Measurements from ENCODE around the gene TRIML2.

Gene TRIML2, protein sequence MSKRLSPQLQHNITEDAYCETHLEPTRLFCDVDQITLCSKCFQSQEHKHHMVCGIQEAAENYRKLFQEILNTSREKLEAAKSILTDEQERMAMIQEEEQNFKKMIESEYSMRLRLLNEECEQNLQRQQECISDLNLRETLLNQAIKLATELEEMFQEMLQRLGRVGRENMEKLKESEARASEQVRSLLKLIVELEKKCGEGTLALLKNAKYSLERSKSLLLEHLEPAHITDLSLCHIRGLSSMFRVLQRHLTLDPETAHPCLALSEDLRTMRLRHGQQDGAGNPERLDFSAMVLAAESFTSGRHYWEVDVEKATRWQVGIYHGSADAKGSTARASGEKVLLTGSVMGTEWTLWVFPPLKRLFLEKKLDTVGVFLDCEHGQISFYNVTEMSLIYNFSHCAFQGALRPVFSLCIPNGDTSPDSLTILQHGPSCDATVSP

DNA sequence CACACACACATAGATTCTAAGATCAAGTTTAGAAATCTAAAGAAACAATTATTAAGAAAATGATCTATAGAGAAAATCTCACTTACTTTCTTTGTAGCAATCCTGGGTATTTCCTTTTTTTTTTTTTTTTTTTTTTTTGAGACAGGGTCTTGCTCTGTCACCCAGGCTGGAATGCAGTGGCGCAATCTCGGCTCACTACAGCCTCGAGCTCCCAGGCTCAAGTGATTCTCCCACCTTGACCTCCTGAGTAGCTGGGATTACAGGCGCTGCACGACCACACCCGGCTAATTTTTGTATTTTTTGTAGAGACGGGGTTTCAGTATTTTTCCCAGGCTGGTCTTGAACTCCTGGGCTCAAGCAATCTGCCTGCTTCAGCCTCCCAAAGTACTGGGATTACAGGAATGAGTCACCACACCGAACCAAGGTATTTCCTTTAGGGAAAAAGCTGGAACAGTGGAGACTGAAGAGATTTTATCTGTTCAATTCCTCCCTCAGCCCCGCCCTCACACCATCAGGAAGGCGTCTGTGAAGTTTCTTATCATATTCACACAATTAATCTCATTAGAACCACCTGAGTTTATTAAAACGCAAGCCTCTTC lies at the start of gene TRIML2:
Gene TRIML2, minus strand, starts transcription at position 447 of the 599 bp plus-strand sequence. CDS start 4,235 bp downstream, outside the sequence.
- in situ Hi-C loops (cut with HindIII; ENCODE audit: low sequenced_read_pairs), result no loop called here

GRCh38 chr4:188158336-188158735 lies 48.9 kb upstream of the TRIML2 start:
- in situ Hi-C loops (cut with HindIII; ENCODE audit: low sequenced_read_pairs), result no loop called here

DNA sequence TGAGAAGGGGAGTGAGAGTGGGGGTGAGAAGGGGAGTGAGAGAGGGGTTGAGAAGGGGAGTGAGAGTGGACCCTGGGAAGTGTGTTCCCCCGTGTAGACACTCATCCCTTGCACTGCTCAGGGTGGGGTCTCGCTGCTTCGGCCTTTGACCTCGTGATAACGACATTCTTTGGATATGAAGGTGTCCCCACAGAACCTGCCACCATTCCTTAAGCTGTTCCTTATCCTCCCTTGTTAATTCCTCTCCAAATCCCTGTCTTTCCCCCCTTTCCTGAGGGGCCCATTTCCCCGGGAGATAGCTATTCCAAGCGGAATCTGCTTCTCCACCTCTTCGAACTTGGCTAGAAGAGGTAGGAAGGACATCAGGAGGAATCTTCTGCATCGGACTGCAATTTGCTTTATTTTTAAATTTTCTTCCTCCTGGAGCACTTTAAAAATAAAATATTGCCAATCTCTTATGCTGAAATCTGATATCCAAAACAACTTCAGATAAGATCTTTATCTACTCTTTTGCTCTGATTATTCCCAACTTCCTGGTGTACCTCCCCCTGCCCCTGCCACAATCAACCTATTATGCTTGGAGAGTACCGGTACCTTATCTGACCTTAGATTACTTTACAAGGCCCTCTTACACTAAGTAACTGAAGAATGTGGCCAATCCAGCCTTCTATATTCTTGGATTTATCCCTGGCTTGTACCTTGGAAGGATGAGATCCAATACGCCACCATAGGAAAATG lies 45.4 kb upstream of the TRIML2 start:
- in situ Hi-C loops (cut with HindIII; ENCODE audit: low sequenced_read_pairs), result no loop called here

DNA sequence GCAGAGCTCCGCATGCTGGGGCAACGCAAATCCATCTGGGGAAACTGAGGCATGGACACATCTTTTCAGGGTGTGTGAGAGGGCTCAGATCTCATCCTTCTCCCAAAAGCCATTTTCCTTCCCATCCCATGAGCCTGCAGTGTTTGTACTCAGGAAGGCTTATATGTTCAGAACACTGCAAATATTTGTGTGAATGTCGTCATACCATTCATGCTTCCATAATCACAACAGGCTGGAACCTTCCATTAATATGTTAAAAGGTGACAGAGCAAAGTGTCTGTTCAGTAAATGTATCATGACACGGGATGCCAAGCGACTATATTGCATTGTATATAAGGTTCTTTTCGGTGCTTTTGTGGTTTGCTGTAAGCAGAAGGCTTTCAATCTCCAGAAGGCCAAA lies 38.4 kb upstream of the TRIML2 start:
- in situ Hi-C loops (cut with HindIII; ENCODE audit: low sequenced_read_pairs), result no loop called here

DNA sequence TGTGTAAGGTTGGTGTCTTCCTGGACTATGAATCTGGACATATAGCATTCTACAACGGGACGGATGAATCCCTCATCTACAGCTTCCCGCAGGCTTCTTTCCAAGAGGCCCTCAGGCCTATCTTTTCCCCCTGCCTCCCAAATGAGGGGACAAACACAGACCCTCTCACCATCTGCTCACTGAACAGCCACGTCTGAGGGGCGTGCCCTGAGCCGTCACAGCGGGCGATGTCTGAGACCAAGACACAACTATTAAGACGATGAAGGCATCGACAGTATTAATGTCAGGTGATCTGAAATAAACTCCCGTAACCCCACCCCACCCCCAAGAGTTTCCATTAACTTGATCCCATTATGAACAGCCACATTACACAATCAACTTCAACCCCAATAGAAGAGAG lies 37.8 kb upstream of the TRIML2 start:
- in situ Hi-C loops (cut with HindIII; ENCODE audit: low sequenced_read_pairs), result no loop called here

DNA sequence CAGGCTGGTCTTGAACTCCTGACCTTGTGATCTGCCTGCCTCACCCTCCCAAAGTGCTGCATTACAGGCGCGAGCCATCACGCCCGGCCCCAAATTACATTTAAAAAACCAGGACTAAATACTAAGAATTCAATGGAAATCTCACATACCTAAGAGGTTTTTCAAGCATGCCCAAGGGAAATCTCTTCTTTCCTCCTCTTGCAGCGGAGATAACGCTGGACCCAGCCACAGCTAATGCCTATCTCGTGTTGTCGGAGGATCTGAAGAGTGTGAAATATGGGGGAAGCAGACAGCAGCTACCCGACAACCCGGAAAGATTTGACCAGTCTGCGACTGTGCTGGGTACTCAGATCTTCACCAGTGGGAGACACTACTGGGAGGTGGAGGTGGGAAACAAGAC lies 37.2 kb upstream of the TRIML2 start:
- in situ Hi-C loops (cut with HindIII; ENCODE audit: low sequenced_read_pairs), result no loop called here

DNA sequence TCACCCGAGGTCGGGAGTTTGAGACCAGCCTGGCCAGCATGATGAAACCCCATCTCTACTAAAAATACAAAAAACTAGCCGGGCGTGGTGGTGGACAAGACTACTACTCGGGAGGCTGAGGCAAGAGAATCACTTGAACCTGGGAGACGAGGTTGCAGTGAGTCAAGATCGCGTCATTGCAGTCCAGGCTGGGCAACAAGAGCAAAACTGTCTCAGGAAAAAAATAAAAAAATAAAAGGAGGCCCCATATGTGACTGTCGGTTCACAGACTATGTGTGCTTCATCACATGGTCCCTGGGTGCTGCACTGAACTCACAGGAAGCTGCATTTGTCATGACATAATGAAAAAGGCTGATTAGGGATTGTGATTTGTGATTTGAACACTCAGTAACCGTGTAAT lies 36.2 kb upstream of the TRIML2 start:
- in situ Hi-C loops (cut with HindIII; ENCODE audit: low sequenced_read_pairs), result no loop called here

DNA sequence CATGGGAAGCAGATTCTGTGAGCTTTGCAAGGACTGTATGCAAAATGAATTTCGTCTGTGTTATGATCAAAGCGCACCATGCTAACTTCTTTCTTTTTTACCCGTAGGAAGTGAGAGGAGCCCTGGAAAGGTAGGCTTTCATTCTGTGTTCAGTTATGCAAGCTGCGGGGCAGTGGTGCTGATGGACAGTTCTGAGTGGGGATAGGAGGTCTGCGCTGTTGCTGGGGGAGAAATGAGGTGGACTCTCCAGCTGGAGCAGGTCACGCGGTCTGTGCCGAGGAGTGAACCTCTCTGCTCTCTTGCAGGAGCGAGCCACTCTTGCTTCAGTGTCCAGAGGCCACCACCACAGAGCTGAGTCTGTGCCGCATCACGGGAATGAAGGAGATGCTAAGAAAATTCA lies 34.3 kb upstream of the TRIML2 start:
- in situ Hi-C loops (cut with HindIII; ENCODE audit: low sequenced_read_pairs), result no loop called here

DNA sequence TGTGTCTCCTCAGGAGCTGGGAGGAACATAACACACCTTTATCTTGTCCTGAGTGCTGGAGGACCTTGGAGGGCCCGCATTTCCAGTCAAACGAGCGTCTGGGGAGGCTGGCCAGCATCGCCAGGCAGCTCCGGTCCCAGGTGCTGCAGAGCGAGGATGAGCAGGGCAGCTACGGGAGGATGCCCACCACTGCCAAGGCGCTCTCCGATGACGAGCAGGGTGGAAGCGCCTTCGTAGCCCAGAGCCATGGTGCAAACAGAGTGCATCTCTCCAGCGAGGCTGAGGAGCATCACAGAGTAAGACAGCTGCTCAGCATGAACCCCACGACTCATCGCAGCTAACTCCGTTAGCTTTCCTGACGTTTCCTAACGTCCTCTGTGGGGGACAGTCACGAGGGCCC lies 30.3 kb upstream of the TRIML2 start:
- in situ Hi-C loops (cut with HindIII; ENCODE audit: low sequenced_read_pairs), result no loop called here

GRCh38 chr4:188139141-188139540 lies 29.7 kb upstream of the TRIML2 start, which contains the start of gene TRIML1:
Gene TRIML1, plus strand, starts transcription at chr4:188139441. Its CDS starts 118 bp downstream, at chr4:188139559.
- in situ Hi-C loops (cut with HindIII; ENCODE audit: low sequenced_read_pairs), result no loop called here

GRCh38 chr4:188138227-188138626 lies 28.8 kb upstream of the TRIML2 start:
- in situ Hi-C loops (cut with HindIII; ENCODE audit: low sequenced_read_pairs), result no loop called here

DNA sequence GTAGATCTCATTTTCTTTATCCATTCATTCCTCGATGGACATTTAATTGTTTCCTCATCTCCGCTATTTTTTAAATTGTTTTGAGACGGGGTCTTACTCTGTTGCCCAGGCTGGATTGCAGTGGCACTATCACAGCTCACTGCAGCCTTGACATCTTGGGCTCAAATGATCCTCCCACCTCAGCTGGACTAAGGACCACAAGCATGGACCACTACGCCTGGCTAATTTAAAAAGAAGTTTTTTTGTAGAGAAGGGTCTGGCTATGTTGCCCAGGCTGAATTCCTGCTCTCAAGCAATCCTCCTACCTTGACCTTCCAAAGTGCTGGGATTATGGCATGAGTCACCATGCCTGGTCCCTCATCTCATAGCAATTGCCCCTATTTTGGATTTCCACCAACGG lies 22.8 kb upstream of the TRIML2 start:
- in situ Hi-C loops (cut with HindIII; ENCODE audit: low sequenced_read_pairs), result no loop called here

DNA sequence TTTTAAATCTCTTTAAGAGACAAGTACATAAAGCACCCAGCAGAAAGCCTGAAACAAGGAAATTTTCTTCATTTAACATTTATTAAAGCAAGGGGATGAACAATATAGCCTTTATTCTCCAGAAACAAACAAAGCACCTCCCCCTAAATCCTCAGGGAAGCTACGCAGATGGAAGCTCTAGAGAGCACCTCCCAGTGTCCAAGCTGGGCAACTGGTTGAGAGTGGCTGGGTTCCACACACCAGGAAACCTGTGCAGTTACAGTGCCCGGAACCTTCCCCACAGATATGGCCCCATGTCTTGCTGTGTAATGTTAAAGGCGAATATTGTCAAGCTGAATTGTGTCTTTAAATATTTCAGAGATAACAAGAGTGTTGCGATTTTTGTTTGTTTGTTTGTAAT lies 21.0 kb upstream of the TRIML2 start:
- in situ Hi-C loops (cut with HindIII; ENCODE audit: low sequenced_read_pairs), result no loop called here

- in situ Hi-C loops (cut with HindIII; ENCODE audit: low sequenced_read_pairs), result no loop called here
Observed at GRCh38 chr4:188127214-188127874, 17.9 kb upstream of the TRIML2 start.

- in situ Hi-C loops (cut with HindIII; ENCODE audit: low sequenced_read_pairs), result no loop called here
Observed at GRCh38 chr4:188121530-188121929, 12.1 kb upstream of the TRIML2 start.

DNA sequence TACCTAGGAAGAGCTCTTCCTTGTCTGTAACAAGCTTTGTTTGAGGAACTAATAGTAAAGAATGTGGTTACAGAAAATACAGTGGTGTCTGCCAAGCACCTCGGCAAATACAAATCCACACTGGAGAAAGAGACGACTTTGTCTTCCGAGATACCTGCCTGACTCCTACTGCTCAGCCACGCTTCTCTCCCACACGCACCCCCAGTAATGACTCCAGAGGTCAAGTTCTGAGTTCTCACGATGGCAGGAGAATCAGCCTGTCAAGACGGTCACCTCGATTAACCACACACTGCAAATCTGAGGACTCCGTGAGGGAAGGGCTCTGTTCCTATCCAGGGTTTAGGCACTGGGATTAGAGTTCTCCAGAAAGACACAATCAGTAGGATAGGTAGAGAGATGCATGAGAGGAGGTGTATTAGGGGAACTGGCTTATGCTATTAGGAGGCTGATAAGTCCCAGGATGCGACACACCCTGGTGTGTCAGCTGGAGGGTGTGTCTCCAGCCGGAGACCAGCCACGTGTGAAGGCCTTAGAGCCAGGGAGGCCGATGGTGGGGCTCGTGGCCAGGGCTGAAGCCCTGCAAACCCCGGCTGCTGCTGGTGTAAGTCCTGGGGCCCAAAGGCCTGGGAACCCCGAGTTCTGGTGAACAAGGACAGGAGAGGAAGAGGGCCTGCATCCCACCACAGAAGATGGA lies 8.4 kb upstream of the TRIML2 start:
- in situ Hi-C loops (cut with HindIII; ENCODE audit: low sequenced_read_pairs), result no loop called here

- in situ Hi-C loops (cut with HindIII; ENCODE audit: low sequenced_read_pairs), result no loop called here
Observed at GRCh38 chr4:188113156-188113555, 3.8 kb upstream of the TRIML2 start.

DNA sequence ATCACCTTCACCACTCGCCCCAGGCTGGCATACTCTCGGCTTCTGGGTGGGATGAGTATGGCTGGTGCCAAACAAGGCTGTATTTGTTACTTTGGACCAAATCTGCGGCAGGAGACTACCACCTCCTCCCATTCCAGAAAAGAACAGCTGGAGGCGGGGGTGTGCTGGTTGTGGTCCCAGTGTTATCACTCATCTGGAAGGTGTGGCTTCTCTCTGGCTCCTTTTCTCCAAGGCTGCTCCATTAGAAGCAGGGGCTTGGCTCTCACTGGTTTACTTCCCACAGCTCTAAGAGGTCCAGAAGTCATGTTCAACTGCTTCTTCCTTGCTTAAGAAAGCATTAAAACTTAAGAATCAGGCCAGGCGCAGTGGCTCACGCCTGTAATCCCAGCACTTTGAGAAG lies 2.6 kb upstream of the TRIML2 start:
- in situ Hi-C loops (cut with HindIII; ENCODE audit: low sequenced_read_pairs), result no loop called here

GRCh38 chr4:188110741-188111471 lies 1.5 kb upstream of the TRIML2 start:
- in situ Hi-C loops (cut with HindIII; ENCODE audit: low sequenced_read_pairs), result no loop called here

GRCh38 chr4:188110036-188110435 lies 633 bp upstream of the TRIML2 start:
- in situ Hi-C loops (cut with HindIII; ENCODE audit: low sequenced_read_pairs), result no loop called here
